Progenitor cell of endocrine pancreas (in vitro differentiated cells): Measurements from ENCODE around the gene ADCY5. TPM values are rescaled to one million over a fixed set of nuclear protein-coding genes. Genes with fewer than 3 reads are reported as not detected.

Experiments used
- DNase-seq: peaks from one replicate; pipeline ENCODE4 v3.0.0; 2021; ENCODE audit warnings: low spot score; ENCODE audit not compliant: unreplicated experiment
- H3K27ac Mint-ChIP-seq: 2 replicates; pipeline ENCODE4 v1.8.0; 2021; ENCODE audit warnings: mild to moderate bottlenecking, moderate library complexity, mixed read lengths
- H3K27me3 Mint-ChIP-seq: 2 replicates; pipeline ENCODE4 v1.8.0; 2021; ENCODE audit warnings: mixed read lengths
- H3K36me3 Mint-ChIP-seq: 2 replicates; pipeline ENCODE4 v1.8.0; 2022; ENCODE audit warnings: mixed read lengths; ENCODE audit not compliant: insufficient read depth
- H3K4me1 Mint-ChIP-seq: 2 replicates; pipeline ENCODE4 v1.8.0; 2021; ENCODE audit warnings: low read depth, mixed read lengths
- H3K4me3 Mint-ChIP-seq: 2 replicates; pipeline ENCODE4 v1.8.0; 2021; ENCODE audit warnings: low read depth, mild to moderate bottlenecking, moderate library complexity, mixed read lengths
- H3K9me3 Mint-ChIP-seq: 2 replicates; pipeline ENCODE4 v1.8.0; 2021; ENCODE audit warnings: low read depth, mixed read lengths
- total RNA-seq: library from RNA; stranded (reverse); gene quantifications from 2 replicates; pipeline ENCODE4 v1.2.1, GENCODE V29; 2021
- TF ChIP-seq, protein P1 (sequence below): fragments of 200-600 bp; sonication (generic); IDR thresholded peaks from one replicate; pipeline ENCODE4 v1.5.0; 2021; ENCODE audit warnings: antibody characterized with exemption, mild to moderate bottlenecking; ENCODE audit not compliant: unreplicated experiment

Gene ADCY5
- total RNA-seq, 1 donor from 2014 or later, result 33.8 TPM

DNA sequence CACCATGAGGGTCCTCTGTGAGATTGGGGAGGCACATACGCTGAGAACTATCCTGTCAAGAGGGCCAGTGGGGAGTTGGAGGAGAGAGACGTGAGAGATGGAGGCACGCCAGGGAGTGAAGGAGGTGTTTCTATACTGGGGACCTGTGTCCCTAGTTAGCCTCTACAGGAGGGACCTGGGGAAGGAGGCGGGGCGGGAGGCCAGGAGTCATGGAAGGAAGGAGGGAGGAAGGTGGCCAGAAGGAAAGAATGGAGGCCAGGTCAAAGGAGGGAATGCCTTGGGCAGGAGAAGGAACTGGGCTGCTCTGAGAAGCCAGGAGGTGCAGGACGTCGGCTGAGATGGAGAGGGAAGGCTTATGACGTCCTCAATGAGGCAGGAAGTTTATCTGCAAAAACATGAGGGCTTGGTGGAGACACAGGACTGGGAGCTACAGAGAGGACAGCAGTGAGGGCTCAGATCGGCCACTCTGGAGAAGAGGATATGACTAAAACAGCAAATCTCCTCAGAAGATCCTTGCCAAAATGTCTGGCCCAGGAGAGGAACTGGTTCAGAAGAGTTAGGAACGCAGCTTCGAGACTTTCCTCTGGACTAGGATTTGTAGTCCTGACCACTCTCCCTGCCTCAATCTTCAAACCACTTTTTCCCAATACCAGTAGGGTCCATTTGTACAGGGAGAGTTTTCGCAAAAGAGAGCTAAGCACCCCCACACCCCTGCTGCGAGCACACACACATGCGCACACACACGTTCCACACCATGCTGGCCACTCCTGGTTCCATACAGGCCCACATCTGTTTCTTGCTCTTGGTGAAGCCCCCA is 59.9 kb downstream of the ADCY5 start:
- peaks cover 39% of the 10 kb centered on the region for H3K4me1 Mint-ChIP-seq
- no peaks in the 10 kb centered on the region for H3K9me3 Mint-ChIP-seq
- TF ChIP-seq, protein P1, sequence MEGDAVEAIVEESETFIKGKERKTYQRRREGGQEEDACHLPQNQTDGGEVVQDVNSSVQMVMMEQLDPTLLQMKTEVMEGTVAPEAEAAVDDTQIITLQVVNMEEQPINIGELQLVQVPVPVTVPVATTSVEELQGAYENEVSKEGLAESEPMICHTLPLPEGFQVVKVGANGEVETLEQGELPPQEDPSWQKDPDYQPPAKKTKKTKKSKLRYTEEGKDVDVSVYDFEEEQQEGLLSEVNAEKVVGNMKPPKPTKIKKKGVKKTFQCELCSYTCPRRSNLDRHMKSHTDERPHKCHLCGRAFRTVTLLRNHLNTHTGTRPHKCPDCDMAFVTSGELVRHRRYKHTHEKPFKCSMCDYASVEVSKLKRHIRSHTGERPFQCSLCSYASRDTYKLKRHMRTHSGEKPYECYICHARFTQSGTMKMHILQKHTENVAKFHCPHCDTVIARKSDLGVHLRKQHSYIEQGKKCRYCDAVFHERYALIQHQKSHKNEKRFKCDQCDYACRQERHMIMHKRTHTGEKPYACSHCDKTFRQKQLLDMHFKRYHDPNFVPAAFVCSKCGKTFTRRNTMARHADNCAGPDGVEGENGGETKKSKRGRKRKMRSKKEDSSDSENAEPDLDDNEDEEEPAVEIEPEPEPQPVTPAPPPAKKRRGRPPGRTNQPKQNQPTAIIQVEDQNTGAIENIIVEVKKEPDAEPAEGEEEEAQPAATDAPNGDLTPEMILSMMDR, result no peak
- H3K27me3 Mint-ChIP-seq, result no peaks in the 10 kb centered on the region
- H3K36me3 Mint-ChIP-seq, result no peaks in the 10 kb centered on the region
- no peak overlapping the region for H3K4me3 Mint-ChIP-seq
- no peak overlapping the region for H3K27ac Mint-ChIP-seq
- no peak for DNase-seq

DNA sequence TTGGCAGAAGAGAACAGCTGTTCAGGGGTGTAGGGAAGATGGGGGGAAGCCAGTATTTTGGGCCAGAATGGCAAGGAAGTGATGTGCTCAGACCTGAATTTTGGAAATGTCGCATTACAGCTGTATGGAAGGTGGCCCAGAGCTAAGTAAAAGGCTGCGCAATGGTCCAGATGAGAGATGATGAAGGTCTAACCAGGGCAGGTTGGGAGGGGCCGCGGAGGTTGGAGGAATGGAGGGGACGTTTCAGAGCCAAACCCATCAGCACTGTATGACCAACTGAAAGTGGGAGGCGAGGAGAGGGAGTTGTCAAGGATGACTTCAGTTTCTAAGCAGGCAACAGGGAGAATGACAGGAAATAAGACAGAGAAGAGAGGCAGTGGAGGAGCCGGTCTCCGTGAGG is 60.8 kb downstream of the ADCY5 start:
- DNase-seq, result no peak
- Mint-ChIP-seq H3K4me1 (peaks cover 48% of the 10 kb centered on the region), H3K27me3 (no peaks in the 10 kb centered on the region), H3K4me3 (no peak overlapping the region), H3K9me3 (no peaks in the 10 kb centered on the region), H3K36me3 (no peaks in the 10 kb centered on the region), H3K27ac (no peak overlapping the region)
- TF ChIP-seq, protein P1, result no peak

DNA sequence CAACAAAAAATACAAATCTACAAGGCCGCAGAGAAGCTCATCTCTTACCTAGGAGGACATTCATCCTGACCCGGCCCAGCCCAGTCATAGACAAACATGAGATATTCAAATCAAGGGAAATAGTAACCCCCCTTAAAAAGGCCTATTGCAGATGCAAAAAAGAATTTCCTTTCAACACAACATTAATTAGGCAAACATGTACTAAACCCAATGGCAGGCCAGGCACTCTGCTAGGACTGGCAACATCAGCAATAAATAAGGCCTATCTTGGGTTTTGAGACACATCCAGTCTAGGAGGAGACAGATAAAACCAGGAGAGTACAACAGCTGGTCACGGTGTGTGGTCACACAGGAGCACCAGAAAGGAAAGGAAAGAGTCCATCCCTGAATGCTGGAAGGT is 61.4 kb downstream of the ADCY5 start:
- no peak for DNase-seq

DNA sequence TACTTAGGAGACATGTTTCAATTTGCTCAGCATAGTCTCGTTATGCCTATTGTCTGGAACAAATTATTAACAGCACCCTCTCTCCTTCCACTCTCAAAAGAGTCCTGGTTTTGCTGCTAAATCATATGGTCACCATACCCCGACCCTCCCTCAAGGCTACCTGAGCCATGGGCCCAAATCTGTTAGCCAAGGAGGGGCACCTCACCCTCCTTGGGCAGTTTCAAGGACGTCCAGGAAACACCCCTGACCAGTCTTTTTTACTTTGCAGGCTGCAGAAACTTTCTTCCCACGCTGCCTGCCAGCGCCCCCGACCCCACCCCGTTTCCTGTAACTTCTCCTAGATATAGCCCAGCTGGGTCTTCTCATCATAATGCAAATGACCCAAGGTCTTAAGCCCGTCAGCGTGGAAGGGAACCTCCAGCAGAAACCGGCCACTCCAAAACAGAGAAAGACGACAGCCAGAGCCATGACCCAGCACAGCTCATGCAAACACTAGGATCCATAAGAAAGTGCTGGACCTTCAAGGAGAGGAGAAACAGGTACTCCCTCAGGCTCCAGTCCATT is 62.3 kb downstream of the ADCY5 start:
- no peaks in the 10 kb centered on the region for H3K36me3 Mint-ChIP-seq
- DNase-seq, result no peak
- no peak overlapping the region for H3K4me3 Mint-ChIP-seq
- no peaks in the 10 kb centered on the region for H3K27me3 Mint-ChIP-seq
- H3K27ac Mint-ChIP-seq, result no peak overlapping the region
- H3K9me3 Mint-ChIP-seq, result no peaks in the 10 kb centered on the region
- TF ChIP-seq, protein P1, result no peak
- H3K4me1 Mint-ChIP-seq, result peaks cover 38% of the 10 kb centered on the region

More for the DNA sequence above, 61.4 kb downstream of the ADCY5 start:
- no peak overlapping the region for H3K27ac Mint-ChIP-seq
- TF ChIP-seq, protein P1, result no peak
- H3K36me3 Mint-ChIP-seq, result no peaks in the 10 kb centered on the region
- H3K4me3 Mint-ChIP-seq, result no peak overlapping the region
- H3K9me3 Mint-ChIP-seq, result no peaks in the 10 kb centered on the region
- H3K27me3 Mint-ChIP-seq, result no peaks in the 10 kb centered on the region
- peaks cover 44% of the 10 kb centered on the region for H3K4me1 Mint-ChIP-seq

DNA sequence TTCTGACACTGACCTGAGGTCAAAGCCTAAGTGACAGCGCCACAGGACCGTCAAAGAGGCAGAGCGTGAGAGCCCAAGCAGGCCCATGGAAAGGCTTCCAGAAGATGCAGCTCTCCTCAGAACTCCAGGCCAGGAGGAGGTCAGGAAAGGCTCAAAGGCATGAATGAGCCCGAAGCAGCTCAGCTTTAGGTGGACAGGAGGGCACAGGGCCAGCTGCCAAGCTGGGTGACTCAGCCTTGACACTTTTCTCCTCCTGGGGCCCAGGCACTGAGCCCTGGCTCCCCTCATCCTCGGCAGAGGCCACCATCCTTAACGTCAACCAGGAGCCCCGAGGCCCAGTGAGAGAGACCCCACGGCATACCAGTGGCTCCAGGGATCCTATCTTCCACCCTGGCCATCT is 62.9 kb downstream of the ADCY5 start:
- no peaks in the 10 kb centered on the region for H3K36me3 Mint-ChIP-seq
- DNase-seq, result no peak
- H3K4me1 Mint-ChIP-seq, result peaks cover 37% of the 10 kb centered on the region
- H3K27me3 Mint-ChIP-seq, result no peaks in the 10 kb centered on the region
- H3K4me3 Mint-ChIP-seq, result no peak overlapping the region
- H3K27ac Mint-ChIP-seq, result peak overlapping the region; percentile 77
- no peaks in the 10 kb centered on the region for H3K9me3 Mint-ChIP-seq
- TF ChIP-seq, protein P1, result no peak
